Type B pancreatic cell (in vitro differentiated cells): Measurements from ENCODE around the gene FMNL2. TPM values are rescaled to one million over a fixed set of nuclear protein-coding genes. Genes with fewer than 3 reads are reported as not detected.

Experiments used
- DNase-seq: peaks from one replicate; pipeline ENCODE4 v3.0.0; 2021; ENCODE audit warnings: mixed read lengths; ENCODE audit not compliant: unreplicated experiment; ENCODE audit errors: extremely low spot score
- H3K27ac Mint-ChIP-seq: 2 replicates; pipeline ENCODE4 v1.8.0; 2021; ENCODE audit warnings: mild to moderate bottlenecking, mixed read lengths
- H3K27me3 Mint-ChIP-seq: 2 replicates; pipeline ENCODE4 v1.8.0; 2021; ENCODE audit warnings: mixed read lengths
- H3K36me3 Mint-ChIP-seq: 2 replicates; pipeline ENCODE4 v1.8.0; 2021; ENCODE audit warnings: mixed read lengths
- H3K4me1 Mint-ChIP-seq: one replicate; pipeline ENCODE4 v1.8.0; 2021; ENCODE audit warnings: mixed read lengths; ENCODE audit not compliant: unreplicated experiment
- H3K4me3 Mint-ChIP-seq: 2 replicates; pipeline ENCODE4 v1.8.0; 2021; ENCODE audit warnings: mild to moderate bottlenecking, mixed read lengths
- H3K9me3 Mint-ChIP-seq: 2 replicates; pipeline ENCODE4 v1.8.0; 2021; ENCODE audit warnings: mixed read lengths
- total RNA-seq: library from RNA; stranded (reverse); gene quantifications from 2 replicates; pipeline ENCODE4 v1.2.1, GENCODE V29; 2021; ENCODE audit warnings: low replicate concordance
- TF ChIP-seq, protein P1 (sequence below): fragments of 200-600 bp; sonication (generic); conservative IDR thresholded peaks from 2 replicates; pipeline ENCODE4 v1.5.0; 2021; ENCODE audit warnings: antibody characterized with exemption, mild to moderate bottlenecking

Gene FMNL2
- total RNA-seq, 1 donor from 2014 or later = 62.1 TPM

- H3K27me3 Mint-ChIP-seq = no peaks in the 10 kb centered on the region
- no peaks in the 10 kb centered on the region for H3K4me1 Mint-ChIP-seq
- H3K9me3 Mint-ChIP-seq = no peaks in the 10 kb centered on the region
These were observed 31.0 kb upstream of the FMNL2 start for GRCh38 chr2:152303951-152304350.

GRCh38 chr2:152304836-152305235 lies 30.1 kb upstream of the FMNL2 start:
- Mint-ChIP-seq H3K4me1 (no peaks in the 10 kb centered on the region), H3K27me3 (no peaks in the 10 kb centered on the region), H3K9me3 (no peaks in the 10 kb centered on the region), H3K4me3 (no peak overlapping the region), H3K36me3 (no peaks in the 10 kb centered on the region), H3K27ac (no peak overlapping the region)
- TF ChIP-seq, protein P1, sequence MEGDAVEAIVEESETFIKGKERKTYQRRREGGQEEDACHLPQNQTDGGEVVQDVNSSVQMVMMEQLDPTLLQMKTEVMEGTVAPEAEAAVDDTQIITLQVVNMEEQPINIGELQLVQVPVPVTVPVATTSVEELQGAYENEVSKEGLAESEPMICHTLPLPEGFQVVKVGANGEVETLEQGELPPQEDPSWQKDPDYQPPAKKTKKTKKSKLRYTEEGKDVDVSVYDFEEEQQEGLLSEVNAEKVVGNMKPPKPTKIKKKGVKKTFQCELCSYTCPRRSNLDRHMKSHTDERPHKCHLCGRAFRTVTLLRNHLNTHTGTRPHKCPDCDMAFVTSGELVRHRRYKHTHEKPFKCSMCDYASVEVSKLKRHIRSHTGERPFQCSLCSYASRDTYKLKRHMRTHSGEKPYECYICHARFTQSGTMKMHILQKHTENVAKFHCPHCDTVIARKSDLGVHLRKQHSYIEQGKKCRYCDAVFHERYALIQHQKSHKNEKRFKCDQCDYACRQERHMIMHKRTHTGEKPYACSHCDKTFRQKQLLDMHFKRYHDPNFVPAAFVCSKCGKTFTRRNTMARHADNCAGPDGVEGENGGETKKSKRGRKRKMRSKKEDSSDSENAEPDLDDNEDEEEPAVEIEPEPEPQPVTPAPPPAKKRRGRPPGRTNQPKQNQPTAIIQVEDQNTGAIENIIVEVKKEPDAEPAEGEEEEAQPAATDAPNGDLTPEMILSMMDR = no peak
- DNase-seq = no peak

More at GRCh38 chr2:152303951-152304350, 31.0 kb upstream of the FMNL2 start:
- DNase-seq = no peak
- Mint-ChIP-seq H3K36me3 (no peaks in the 10 kb centered on the region), H3K27ac (no peak overlapping the region), H3K4me3 (no peak overlapping the region)
- TF ChIP-seq, protein P1 = no peak

DNA sequence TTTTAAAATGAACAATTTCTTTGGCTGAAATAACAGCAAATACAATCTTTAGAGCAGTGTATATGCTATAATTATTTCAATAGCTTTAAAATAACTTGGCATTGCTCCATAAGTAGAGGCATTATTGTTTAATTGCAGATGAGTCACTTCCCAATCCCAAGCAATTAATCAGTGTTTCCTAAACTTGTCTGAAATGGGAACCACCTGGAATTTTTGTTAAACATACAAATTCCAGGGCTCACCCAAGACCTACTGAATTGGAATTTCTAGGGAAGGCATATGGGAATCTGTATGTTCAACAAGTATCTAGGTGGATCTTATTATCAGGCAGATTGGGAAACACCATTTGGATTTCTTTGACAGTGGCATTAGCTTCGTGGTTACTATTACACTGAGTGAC lies 27.1 kb upstream of the FMNL2 start:
- Mint-ChIP-seq H3K4me3 (no peak overlapping the region), H3K4me1 (no peaks in the 10 kb centered on the region), H3K9me3 (no peaks in the 10 kb centered on the region), H3K36me3 (no peaks in the 10 kb centered on the region), H3K27me3 (no peaks in the 10 kb centered on the region), H3K27ac (no peak overlapping the region)
- TF ChIP-seq, protein P1 = no peak
- DNase-seq = no peak

GRCh38 chr2:152309352-152310214 lies 25.4 kb upstream of the FMNL2 start:
- H3K27ac Mint-ChIP-seq = no peak overlapping the region
- H3K36me3 Mint-ChIP-seq = no peaks in the 10 kb centered on the region

DNA sequence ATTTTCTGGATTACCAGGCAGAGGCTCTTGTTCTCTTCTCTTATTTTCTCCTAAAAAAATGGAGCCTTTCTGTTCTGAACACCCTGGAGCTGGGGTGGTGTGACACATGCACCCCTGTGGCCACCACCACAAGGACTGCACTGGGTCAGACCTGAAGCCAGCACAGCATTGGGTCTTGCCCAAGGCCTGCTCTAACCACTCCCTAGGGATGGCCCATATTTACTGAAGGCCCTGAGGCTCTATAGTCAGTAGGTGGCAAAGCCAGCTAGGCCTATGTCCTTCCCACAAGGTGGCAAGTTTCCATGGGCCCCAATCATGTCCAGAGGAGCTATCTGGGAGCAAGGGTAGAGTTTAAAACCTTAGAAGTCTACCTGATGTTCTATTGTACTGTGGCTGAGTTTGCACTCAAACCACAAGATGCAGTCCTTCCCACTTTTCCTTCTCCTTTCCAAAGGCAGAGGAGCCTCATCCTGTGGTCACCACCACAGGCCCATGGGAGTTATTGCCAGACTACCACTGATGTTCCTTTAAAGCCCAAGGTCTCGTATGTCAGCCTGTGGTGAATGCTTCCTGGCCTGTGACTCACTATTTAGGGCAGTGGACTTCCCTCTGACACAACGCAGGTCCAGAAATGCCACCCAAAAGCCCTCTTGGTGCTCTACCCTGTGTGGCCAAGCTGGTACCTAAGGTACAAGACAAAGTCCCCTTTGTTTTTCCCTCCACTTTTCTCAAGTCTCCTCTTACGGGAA lies 15.0 kb upstream of the FMNL2 start:
- no peaks in the 10 kb centered on the region for H3K4me1 Mint-ChIP-seq
- TF ChIP-seq, protein P1 = no peak
- H3K27ac Mint-ChIP-seq = no peak overlapping the region
- H3K4me3 Mint-ChIP-seq = no peak overlapping the region
- no peaks in the 10 kb centered on the region for H3K9me3 Mint-ChIP-seq
- no peak for DNase-seq
- H3K27me3 Mint-ChIP-seq = no peaks in the 10 kb centered on the region
- no peaks in the 10 kb centered on the region for H3K36me3 Mint-ChIP-seq

More at GRCh38 chr2:152309352-152310214, 25.4 kb upstream of the FMNL2 start:
- DNase-seq = no peak
- no peaks in the 10 kb centered on the region for H3K4me1 Mint-ChIP-seq
- H3K9me3 Mint-ChIP-seq = no peaks in the 10 kb centered on the region
- TF ChIP-seq, protein P1 = no peak
- no peak overlapping the region for H3K4me3 Mint-ChIP-seq
- no peaks in the 10 kb centered on the region for H3K27me3 Mint-ChIP-seq
